ENCODE results near the gene PRF1.

GRCh38 chr10:70571636-70572439, 30.7 kb downstream of the PRF1 start:
- TF ChIP-seq CTCF (IDR thresholded peaks at IDR 0.05; ENCODE audit: low read depth, low read length) (no peak), EZH2phosphoT487 (IDR thresholded peaks at IDR 0.05; ENCODE audit: low read depth) (no peak)
